HG03457 (cell line): ENCODE measurements around the gene ROCK2.

Experiments used
- ATAC-seq: cut with Tn5 transposase; IDR thresholded peaks from one replicate; pipeline ENCODE4 v1.9.1; 2021; ENCODE audit warnings: moderate number of reproducible peaks; ENCODE audit not compliant: unreplicated experiment

The ROCK2 gene

GRCh38 chr2:11312770-11313471, 31.5 kb downstream of the ROCK2 start:
- no peak for ATAC-seq

GRCh38 chr2:11311543-11311942, 32.9 kb downstream of the ROCK2 start:
- no peak for ATAC-seq

- no peak for ATAC-seq
Measured at GRCh38 chr2:11310212-11310611, 34.2 kb downstream of the ROCK2 start.

DNA sequence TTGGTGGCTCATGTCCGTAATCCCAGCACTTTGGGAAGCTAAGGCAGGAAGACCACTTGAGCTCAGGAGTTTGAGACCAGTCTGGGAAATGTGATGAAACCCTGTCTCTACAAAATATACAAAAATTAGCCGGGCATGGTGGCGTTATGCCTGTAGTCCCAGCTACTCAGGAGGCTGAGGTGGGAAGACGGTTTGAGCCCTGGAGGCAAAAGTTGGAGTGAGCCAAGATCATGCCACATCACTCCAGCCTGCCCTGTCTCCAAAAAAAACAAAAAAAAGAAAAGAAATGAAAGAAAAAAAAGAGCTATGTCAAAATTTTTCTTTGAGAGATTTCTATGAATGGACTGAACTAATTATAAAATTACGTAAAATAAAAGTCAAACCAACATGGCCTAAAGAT, 34.7 kb downstream of the ROCK2 start:
- ATAC-seq, result no peak

DNA sequence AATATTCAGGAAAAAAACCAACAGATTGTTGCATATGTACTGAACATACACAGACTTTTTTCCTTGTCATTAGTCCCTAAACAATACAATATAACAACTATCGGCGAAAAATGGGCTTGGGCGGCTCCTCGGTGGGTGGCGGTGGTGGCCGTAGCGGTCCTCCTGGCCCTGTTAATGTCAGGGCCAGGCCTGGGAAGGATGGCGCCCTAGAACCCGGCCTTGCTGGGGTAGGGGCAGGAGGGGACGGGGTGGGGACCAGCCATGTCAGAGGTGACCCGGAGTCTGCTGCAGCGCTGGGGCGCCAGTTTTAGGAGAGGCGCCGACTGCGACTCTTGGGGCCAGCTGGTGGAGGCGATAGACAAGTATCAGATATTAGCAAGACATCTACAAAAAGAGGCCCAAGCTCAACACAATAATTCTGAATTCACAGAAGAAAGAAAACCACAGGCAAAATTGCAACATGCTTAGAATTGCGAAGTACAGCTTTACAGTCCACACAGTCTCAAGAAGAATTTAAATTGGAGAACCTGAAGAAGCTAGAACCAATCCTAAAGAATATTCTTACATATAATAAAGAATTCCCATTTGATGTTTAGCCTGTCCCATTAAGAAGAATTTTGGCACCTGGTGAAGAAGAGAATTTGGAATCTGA, 36.5 kb downstream of the ROCK2 start:
- ATAC-seq, result no peak

- ATAC-seq, result no peak
Measured at GRCh38 chr2:11305958-11306357, 38.5 kb downstream of the ROCK2 start.

DNA sequence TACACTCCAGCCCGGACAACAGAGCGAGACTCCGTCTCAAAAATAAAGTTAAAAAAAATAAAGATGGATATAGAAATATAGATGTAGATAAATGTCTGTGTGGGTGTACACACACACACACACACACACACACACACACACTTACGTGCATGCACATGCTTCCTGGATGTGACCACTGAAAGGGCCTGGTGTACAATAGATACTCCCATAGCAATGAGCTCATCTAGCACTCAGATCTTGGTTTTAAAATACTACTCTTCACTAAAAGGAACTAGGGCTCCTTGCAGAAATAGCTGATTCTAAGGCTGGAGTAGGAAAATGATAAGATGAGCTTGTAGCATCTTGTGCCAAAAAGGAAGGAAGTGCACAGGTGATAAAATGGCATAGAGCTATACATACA, 39.1 kb downstream of the ROCK2 start:
- ATAC-seq, result no peak

GRCh38 chr2:11304476-11304875, 40.0 kb downstream of the ROCK2 start:
- no peak for ATAC-seq

- ATAC-seq, result no peak
Measured at GRCh38 chr2:11303290-11304013, 41.0 kb downstream of the ROCK2 start.

DNA sequence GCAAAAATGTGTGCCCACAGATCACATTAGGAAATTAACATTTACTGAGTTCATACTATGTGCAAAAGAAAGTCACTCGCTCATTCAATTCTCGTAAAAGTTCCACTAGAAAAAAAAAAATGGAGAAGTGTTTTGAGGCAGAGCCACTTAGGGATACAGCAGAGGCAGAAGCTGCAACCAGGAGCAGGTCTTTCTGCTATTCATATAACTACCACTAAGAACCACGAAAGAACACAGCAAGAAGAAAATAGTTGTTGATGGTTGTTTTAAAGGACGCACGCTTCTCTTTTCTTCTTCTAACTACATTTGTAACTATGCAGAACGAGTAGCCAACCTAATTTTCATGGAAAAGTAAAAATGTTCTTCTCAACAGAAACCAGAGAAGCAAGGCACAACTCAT, 45.0 kb downstream of the ROCK2 start:
- ATAC-seq, result no peak

DNA sequence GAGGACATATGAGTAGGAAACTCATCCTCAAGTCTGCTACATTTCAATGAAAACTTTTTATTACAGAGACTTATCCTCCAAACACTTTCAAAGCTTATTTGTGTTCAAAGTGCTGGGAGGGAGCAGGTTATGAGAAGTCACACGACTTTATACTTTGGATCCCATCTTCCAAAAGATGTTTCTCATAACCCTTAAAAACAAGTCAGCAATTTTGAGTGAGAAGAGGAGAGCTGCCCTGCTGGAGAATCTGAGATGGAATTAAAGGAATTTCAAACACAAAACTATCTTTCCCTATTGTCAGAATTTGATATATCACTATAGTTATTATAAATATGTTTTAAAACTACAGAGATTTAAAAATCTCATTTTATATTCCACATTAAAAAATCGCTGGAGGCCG, 45.8 kb downstream of the ROCK2 start:
- ATAC-seq, result no peak

DNA sequence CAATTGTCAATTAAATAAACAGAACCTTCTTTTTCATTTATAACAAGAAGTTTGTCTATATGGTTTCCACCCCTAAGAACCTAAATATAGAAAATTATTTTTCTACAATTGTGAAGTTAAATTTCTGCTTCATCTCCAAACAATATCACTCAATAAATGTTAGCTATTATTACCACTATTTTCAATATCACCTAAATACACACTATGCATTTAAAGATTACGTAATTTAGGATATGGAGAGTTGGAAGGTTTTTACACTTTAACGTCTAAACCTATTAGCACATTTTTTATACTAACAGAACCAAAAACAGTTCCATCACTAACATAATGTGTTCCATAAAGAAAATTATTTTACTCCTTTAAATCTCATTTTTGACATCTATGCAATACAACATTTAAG, 48.0 kb downstream of the ROCK2 start:
- ATAC-seq, result no peak

DNA sequence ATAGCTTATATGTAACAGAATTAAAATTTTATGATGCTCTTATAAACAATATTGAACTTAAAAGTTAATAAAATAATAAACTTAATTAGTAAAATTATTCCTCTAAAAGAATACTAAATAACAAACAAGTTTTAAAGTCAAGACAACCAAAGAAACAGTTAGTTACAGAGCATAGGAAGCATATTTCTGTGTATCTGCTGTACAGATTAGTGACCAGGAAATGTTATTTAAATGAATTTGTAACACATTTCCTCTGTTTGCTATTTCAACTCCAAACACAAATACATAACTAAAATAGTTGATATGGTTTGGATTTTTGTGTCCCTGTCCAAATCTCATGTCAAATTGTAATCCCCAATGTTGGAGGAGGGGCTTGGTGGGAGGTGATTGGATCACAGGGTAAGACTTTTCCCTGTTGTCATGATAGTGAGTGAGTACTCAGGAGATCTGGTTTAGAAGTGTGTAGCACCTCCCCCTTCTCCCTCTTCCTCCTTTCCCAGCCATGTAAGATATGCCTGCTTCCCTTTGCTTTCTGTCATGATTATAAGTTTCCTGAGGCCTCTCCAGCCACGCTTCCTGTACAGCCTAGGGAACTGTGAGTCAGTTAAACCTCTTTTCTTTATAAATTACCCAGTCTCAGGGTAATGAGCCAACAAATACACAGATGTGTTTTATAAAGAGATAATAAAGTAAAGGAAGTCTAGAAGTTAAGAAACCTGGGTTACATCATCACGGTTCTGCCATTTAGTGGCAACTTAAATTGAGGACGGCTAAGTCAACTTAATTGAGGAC, 51.8 kb downstream of the ROCK2 start:
- no peak for ATAC-seq

- ATAC-seq, result no peak
Measured at GRCh38 chr2:11290713-11291112, 53.7 kb downstream of the ROCK2 start.

DNA sequence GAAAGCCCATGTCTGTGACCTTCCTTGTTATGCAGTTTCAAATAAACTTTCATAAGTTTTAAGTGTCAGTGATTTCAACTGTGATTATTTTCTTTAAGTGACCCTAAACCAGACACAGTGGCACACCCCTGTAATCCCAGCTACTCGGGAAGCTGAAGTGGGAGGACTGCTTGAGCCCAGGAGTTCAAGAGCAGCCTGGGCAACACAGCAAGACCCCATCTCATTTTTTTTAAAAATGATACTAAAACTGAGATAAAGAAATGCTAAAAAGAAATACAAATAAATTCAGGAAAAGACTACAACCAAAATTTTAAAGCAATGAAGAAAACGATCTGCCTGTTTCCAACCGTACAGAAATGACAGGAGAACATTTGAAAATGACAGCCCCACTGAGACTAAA, 54.2 kb downstream of the ROCK2 start:
- ATAC-seq, result no peak

GRCh38 chr2:11288431-11288830, 56.0 kb downstream of the ROCK2 start:
- no peak for ATAC-seq

DNA sequence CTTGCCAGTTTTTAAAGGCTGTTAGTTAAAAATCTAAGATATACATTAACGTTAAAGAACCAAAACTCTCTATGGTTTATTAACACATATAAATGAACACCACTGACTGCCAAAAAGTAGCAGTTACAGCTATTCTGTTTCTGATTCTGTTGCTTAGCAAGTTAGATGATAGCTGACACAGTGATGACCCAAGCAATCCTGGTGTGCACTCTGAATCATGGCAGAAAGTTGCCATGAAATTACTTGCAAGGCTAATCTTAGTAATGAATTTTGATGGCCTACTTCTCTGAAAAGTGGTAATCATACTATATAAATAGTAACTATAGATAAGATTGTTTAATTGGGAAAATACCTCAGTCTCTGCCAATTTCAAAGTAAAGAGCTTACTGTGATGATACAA, 57.7 kb downstream of the ROCK2 start:
- no peak for ATAC-seq

DNA sequence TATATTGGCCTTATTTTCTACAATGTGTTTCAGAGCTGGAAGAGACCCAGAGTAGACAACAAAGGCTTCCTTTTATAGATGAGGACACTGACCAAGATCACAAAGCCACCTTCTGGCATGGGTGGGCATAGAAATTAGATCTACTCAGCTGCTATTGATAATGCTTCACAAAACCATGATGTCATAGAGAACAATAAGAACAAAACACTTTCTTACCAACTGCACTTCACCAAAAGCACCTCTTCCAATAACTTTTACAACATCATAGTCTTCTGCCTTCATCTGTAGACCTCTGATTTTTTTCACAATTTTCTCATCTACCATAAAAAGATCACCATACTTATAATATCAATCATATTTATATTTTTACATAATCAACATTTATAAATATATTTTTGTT, 58.1 kb downstream of the ROCK2 start:
- ATAC-seq, result no peak

DNA sequence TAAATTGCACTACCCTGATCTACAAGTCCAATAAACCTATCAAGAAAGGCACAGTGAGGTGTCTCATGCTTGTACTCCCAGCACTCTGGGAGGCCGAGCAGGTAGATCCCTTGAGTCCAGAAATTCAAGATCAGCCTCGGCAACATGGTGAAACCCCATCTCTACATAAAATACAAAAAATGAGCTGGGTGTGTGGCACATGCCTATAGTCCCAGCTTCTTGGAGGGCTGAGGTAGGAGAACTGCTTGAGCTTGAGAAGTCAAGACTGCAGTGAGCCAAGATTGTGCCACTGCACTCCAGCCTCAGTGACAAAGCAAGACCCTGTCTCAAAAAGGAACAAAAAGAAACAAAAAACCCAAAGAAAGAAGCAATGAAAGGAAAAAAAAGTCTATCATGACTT, 58.9 kb downstream of the ROCK2 start:
- no peak for ATAC-seq

DNA sequence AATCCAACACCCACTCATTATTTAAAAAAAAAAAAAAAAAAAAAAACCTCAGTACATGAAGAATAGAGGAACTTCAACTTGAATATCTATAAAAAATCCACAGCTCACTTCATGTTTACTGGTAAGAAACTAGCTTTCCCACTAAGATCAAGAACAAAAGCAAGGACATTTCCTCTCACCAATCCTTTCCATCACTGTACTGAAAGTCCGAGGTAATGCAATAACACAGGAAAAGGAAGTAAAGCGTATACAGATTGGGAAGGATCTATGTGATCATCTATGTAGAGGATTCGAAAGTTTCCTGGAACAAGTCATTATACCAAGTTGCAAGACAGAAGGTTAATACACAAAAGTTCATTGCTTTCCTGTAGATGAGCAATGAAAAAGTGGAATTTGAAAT, 63.2 kb downstream of the ROCK2 start:
- no peak for ATAC-seq

- ATAC-seq, result no peak
Measured at GRCh38 chr2:11280713-11281112, 63.7 kb downstream of the ROCK2 start.
